Activated naive CD4-positive, alpha-beta T cell treated with anti-CD3 and anti-CD28 coated beads, Interleukin-2, amount 50 U/mL, for 24 hours (primary cell): ENCODE results near the gene ADNP.

Experiments used
- H3K27ac Mint-ChIP-seq: one replicate; pipeline ENCODE4 v1.8.0; 2021; ENCODE audit warnings: mild to moderate bottlenecking, mixed read lengths
- H3K27me3 Mint-ChIP-seq: one replicate; pipeline ENCODE4 v1.8.0; 2021; ENCODE audit warnings: mixed read lengths
- H3K36me3 Mint-ChIP-seq: one replicate; pipeline ENCODE4 v1.8.0; 2021; ENCODE audit warnings: mixed read lengths
- H3K4me1 Mint-ChIP-seq: one replicate; pipeline ENCODE4 v1.8.0; 2021; ENCODE audit warnings: mixed read lengths
- H3K4me3 Mint-ChIP-seq: one replicate; pipeline ENCODE4 v1.8.0; 2021; ENCODE audit warnings: mild to moderate bottlenecking, mixed read lengths
- H3K9me3 Mint-ChIP-seq: one replicate; pipeline ENCODE4 v1.8.0; 2021; ENCODE audit warnings: mixed read lengths

ADNP gene

DNA sequence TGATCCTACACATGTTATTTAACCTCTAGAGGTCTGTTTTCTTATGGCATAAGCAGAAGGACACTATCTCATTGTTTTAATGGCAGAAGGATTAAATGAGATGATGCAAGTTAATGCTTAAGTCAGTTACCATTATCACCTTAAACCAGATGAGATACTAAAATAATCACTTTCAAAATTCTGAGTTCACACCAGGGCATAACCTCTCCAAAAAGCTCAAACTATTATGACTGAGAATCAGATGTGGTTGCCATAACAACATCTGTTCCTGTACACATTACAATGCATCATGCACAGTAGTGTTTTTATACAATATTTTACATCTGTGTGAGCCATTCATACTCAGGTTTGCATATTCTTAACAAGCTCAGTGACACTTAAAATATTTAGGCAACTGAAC, 10.2 kb downstream of the ADNP start:
- Mint-ChIP-seq H3K27me3 (no peaks in the 10 kb centered on the region), H3K9me3 (no peaks in the 10 kb centered on the region), H3K4me3 (no peak overlapping the region), H3K27ac (no peak overlapping the region), H3K4me1 (peaks cover 90% of the 10 kb centered on the region), H3K36me3 (peaks cover 10% of the 10 kb centered on the region)

- Mint-ChIP-seq H3K27ac (peak overlapping the region; percentile 72), H3K9me3 (no peaks in the 10 kb centered on the region), H3K4me3 (peak overlapping the region; percentile 20), H3K36me3 (peaks cover 8% of the 10 kb centered on the region), H3K4me1 (peaks cover 89% of the 10 kb centered on the region), H3K27me3 (no peaks in the 10 kb centered on the region)
Observed at GRCh38 chr20:50919567-50919966, 11.7 kb downstream of the ADNP start.

- peaks cover 93% of the 10 kb centered on the region for H3K4me1 Mint-ChIP-seq
- H3K4me3 Mint-ChIP-seq: peak overlapping the region; percentile 55
- peaks cover 10% of the 10 kb centered on the region for H3K36me3 Mint-ChIP-seq
- H3K27me3 Mint-ChIP-seq: no peaks in the 10 kb centered on the region
- H3K27ac Mint-ChIP-seq: peak overlapping the region; percentile 62
- H3K9me3 Mint-ChIP-seq: no peaks in the 10 kb centered on the region
Observed at GRCh38 chr20:50918403-50918802, 12.8 kb downstream of the ADNP start.

DNA sequence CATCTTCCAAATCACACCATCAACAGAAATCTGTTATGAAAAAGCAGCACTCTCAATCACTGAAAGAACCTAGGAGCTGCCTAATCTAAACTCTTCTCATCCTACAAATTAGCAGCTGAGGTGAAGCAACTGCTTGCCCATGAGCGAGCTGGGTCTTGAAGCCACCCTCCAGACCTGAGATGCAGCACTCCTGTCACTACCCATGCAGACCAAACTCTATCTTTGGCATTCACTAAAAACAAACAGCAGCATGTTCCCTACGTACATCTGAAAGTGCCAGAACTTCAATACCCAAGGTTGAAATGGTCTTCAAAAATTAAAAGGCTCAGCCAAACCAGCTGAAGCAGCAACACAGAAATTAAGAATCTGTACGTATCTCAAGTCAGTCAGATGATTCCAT, 14.3 kb downstream of the ADNP start:
- Mint-ChIP-seq H3K4me1 (peaks cover 89% of the 10 kb centered on the region), H3K36me3 (peaks cover 12% of the 10 kb centered on the region), H3K9me3 (no peaks in the 10 kb centered on the region), H3K27me3 (no peaks in the 10 kb centered on the region), H3K4me3 (peak overlapping the region; percentile 38), H3K27ac (peak overlapping the region; percentile 60)

- Mint-ChIP-seq H3K4me1 (peaks cover 89% of the 10 kb centered on the region), H3K27ac (no peak overlapping the region), H3K27me3 (no peaks in the 10 kb centered on the region), H3K36me3 (peaks cover 12% of the 10 kb centered on the region), H3K4me3 (peak overlapping the region; percentile 4), H3K9me3 (no peaks in the 10 kb centered on the region)
Observed at GRCh38 chr20:50916257-50916656, 15.0 kb downstream of the ADNP start.

DNA sequence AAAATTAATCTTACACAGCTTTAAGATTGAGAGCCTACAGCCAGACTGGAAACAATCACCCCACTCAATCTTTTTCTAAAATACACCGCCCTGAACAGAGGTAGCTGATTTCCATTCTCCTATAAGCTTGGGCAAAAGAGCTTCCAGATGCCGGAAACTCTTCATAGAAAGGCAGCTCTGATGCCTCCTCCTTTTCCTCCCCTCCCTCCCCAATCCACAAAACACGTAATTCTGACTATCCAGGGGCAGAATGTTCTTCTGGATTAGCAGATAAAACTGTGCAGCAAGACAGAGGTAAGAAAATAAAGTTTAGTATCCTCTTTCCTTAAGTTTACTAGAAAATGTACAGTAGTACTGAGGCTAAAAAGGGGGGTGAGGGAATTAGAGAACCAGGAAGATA, 15.8 kb downstream of the ADNP start:
- Mint-ChIP-seq H3K27ac (peak overlapping the region; percentile 32), H3K4me3 (no peak overlapping the region), H3K9me3 (no peaks in the 10 kb centered on the region), H3K4me1 (peaks cover 86% of the 10 kb centered on the region), H3K36me3 (peaks cover 12% of the 10 kb centered on the region), H3K27me3 (no peaks in the 10 kb centered on the region)

DNA sequence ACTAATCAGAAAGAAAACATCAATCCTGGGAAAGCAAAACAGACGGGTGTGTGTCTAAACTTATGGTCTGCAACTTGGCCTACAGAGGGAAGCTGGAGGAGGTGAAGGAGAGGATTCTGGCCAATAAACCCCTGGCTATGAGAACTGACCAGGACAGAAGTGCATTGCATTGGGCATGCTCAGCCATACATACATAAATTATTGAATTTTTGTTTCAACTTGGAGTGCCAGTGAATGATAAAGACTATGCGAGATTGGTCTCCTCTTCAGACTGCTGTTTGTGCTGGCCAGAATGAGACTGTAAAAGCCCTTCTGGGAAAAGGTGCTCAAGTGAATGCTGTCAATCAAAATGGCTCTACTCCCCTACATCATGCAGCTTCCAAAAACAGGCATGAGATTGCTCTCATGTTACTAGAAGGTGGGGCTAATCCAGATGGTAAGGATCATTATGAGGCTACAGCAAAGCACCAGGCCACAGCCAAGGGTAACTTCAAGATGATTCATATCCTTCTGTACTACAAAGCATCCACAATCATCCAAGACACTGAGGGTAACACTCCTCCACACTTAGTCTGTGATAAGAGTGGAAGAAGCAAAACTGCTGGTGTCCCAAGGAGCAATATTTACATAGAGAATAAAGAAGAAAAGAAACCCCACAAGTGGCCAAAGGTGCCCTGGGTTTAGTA, 17.4 kb downstream of the ADNP start:
- Mint-ChIP-seq H3K4me3 (peak overlapping the region; percentile 2), H3K36me3 (peaks cover 16% of the 10 kb centered on the region), H3K27me3 (no peaks in the 10 kb centered on the region)

GRCh38 chr20:50911716-50912115, 19.5 kb downstream of the ADNP start:
- no peaks in the 10 kb centered on the region for H3K27me3 Mint-ChIP-seq
- H3K4me3 Mint-ChIP-seq: peak overlapping the region; percentile 13
- H3K4me1 Mint-ChIP-seq: peaks cover 72% of the 10 kb centered on the region
- H3K36me3 Mint-ChIP-seq: peaks cover 11% of the 10 kb centered on the region
- peak overlapping the region; percentile 66 for H3K27ac Mint-ChIP-seq
- no peaks in the 10 kb centered on the region for H3K9me3 Mint-ChIP-seq

More for the DNA sequence above, 17.4 kb downstream of the ADNP start:
- Mint-ChIP-seq H3K9me3 (no peaks in the 10 kb centered on the region), H3K27ac (peak overlapping the region; percentile 15), H3K4me1 (peaks cover 84% of the 10 kb centered on the region)

DNA sequence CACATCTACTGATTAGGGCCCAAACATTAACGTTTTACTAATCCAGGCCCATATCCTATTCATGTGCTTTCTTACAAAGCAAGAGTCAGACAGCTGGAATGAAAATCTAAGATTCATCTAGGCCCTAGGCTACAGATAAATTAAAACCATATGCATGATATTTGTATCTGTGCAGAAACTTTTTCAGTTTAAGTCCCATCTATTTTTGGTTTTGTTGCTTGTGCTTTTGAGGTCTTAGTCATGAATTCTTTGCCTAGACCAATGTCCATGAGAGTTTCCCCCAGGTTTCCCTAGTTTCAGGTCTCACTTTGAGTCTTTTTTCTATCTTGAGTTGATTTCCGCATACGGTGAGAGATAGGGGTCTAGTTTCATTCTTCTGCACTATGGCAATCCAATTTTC, 20.2 kb downstream of the ADNP start:
- Mint-ChIP-seq H3K36me3 (peaks cover 11% of the 10 kb centered on the region), H3K4me3 (no peak overlapping the region), H3K27me3 (no peaks in the 10 kb centered on the region), H3K4me1 (peaks cover 67% of the 10 kb centered on the region), H3K9me3 (no peaks in the 10 kb centered on the region), H3K27ac (peak overlapping the region; percentile 66)

GRCh38 chr20:50909413-50909812, 21.8 kb downstream of the ADNP start:
- peaks cover 13% of the 10 kb centered on the region for H3K36me3 Mint-ChIP-seq
- H3K4me3 Mint-ChIP-seq: no peak overlapping the region
- H3K9me3 Mint-ChIP-seq: no peaks in the 10 kb centered on the region
- peaks cover 69% of the 10 kb centered on the region for H3K4me1 Mint-ChIP-seq
- H3K27ac Mint-ChIP-seq: peak overlapping the region; percentile 15
- H3K27me3 Mint-ChIP-seq: no peaks in the 10 kb centered on the region

DNA sequence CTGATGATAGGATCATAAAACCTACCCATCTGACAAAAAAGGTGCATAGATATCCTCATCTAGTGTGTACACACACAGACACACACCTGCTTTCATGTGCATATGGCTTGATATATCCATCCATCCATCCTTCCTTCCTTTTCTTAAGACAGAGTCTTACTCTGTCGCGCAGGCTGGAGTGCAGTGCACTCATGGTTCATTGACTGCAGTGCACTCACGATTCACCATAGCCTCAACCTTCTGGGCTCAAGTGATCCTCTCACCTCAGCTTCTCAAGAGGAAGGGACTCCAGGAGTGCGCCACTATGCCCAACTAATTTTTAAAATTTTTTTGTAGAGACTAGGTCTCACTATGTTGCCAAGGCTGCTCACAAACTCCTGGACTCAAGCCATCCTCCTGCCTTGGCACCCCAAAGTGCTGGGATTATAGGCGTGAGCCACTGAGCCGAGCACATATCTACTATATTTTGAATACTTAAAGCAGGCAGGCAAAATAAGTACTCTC, 27.1 kb downstream of the ADNP start:
- Mint-ChIP-seq H3K9me3 (no peaks in the 10 kb centered on the region), H3K36me3 (peaks cover 9% of the 10 kb centered on the region), H3K4me3 (no peak overlapping the region), H3K4me1 (peaks cover 50% of the 10 kb centered on the region), H3K27me3 (no peaks in the 10 kb centered on the region), H3K27ac (peak overlapping the region; percentile 85)

DNA sequence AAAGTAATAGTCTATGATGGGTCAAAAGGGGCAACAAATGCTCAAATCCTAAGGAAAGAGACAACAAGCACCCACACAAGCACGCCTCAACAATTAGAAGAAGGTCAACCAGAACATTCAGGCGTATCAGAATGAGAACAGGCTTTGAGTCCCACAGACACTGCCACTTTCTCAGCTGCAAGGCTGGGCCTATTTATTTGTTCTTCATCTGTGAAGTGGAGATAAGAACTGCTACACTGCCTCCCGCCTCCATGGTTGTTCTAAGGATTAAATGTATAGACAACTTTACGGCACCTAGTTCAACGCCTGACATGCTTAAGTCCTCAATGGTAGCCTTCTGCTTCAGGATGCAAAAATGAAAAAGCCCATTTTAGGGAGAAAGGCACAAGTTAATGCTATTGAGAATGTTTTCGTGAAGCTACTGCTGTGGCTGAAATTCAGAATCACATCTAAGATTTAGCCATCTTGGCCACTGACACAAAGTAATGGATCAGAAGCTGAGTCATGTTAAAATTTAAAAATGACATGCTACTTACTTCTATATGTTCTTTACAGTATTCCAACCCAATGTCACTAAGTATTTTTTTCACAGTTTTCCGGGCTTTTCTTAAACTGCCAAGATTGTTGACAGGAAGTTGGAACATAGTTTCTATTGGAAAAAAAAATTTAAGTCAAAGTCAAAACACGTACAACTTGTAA, 27.7 kb downstream of the ADNP start:
- Mint-ChIP-seq H3K36me3 (peaks cover 9% of the 10 kb centered on the region), H3K9me3 (no peaks in the 10 kb centered on the region), H3K27me3 (no peaks in the 10 kb centered on the region), H3K4me1 (peaks cover 50% of the 10 kb centered on the region), H3K27ac (peak overlapping the region; percentile 76), H3K4me3 (no peak overlapping the region)

DNA sequence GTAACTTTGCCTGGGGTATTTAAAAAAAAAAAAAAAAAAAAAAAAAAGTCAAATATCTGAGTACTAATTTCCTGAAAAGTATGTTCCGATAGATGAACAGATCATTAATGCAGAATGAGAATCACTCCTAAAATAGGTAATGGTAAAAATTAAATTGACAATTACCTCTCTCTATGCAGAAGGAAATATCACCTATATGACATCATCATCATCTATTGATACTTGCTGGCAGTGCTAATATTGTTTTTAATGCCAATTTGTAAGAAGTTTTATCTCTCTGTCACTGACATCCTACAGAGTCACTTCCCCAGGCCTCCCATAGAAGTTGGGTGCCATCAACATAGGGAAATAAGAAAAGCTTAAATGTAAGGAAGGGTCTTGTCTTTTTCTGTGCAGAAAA, 29.9 kb downstream of the ADNP start:
- H3K4me3 Mint-ChIP-seq: no peak overlapping the region
- peaks cover 45% of the 10 kb centered on the region for H3K4me1 Mint-ChIP-seq
- no peaks in the 10 kb centered on the region for H3K9me3 Mint-ChIP-seq
- H3K27me3 Mint-ChIP-seq: no peaks in the 10 kb centered on the region
- peaks cover 15% of the 10 kb centered on the region for H3K36me3 Mint-ChIP-seq
- no peak overlapping the region for H3K27ac Mint-ChIP-seq

- Mint-ChIP-seq H3K36me3 (peaks cover 15% of the 10 kb centered on the region), H3K27ac (no peak overlapping the region), H3K9me3 (no peaks in the 10 kb centered on the region), H3K4me1 (peaks cover 36% of the 10 kb centered on the region), H3K4me3 (no peak overlapping the region), H3K27me3 (no peaks in the 10 kb centered on the region)
Observed at GRCh38 chr20:50900261-50900660, 31.0 kb downstream of the ADNP start.

DNA sequence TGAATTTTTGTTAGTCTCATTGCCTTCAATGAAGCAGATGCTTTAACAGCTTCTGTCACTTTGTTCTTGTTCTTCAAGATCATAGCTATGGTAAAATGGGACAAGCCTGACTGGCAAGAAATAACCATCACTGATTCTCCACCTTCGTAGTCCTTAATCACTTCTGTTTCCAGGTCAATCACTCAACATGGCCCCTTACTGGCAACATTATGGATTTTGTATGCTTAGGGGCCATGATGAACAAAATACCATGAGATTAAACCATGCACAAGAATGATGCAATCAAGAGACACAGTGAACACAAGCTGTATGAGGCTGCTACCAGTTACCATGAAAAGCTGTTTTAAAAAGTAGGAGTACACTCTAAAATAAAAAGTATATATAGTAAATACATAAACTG, 32.8 kb downstream of the ADNP start:
- H3K4me1 Mint-ChIP-seq: peaks cover 22% of the 10 kb centered on the region
- no peak overlapping the region for H3K4me3 Mint-ChIP-seq
- H3K27me3 Mint-ChIP-seq: no peaks in the 10 kb centered on the region
- H3K9me3 Mint-ChIP-seq: no peaks in the 10 kb centered on the region
- H3K36me3 Mint-ChIP-seq: peaks cover 17% of the 10 kb centered on the region
- peak overlapping the region; percentile 85 for H3K27ac Mint-ChIP-seq

DNA sequence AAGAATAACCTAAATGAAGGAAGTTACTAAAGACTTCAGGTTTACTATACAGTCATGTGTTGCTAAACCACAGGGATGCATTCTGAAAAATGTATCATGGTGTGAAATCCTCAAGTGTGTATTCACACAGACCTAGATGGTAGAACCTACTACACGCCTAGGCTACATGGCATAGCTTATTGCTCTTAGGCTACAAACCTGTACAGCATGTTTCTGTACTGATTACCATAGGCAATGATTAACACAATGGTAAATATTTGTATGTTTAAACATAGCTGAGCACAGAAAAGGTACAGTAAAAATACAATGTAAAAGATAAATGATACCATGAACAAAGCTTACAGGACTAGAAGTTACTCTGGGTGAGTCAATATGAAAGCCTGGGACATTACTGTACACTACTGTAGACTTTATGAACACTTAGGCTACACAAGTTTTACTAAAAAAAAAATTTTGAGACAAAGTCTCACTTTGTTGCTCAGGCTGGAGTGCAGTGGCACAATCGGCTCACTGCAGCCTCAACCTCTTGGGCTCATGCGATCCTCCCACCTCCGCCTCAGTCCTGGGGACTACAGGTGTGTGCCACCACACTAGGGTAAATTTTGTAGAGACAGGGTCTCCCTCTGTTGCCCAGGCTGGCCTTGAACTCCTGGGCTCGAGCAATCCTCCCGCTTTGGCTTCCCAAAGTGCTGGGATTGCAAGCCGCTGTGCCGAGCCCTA, 36.0 kb downstream of the ADNP start:
- Mint-ChIP-seq H3K27me3 (no peaks in the 10 kb centered on the region), H3K4me1 (peaks cover 26% of the 10 kb centered on the region), H3K36me3 (peaks cover 23% of the 10 kb centered on the region), H3K4me3 (no peak overlapping the region), H3K27ac (peak overlapping the region; percentile 30), H3K9me3 (no peaks in the 10 kb centered on the region)
